NCI-H524 (cell line): ENCODE data around the gene PPM1A.

Experiments
- DNase-seq, 2 experiments: peaks; one replicate each; lab custom pipeline; 2025; lab: John Stamatoyannopoulos, UW

The PPM1A gene

GRCh38 chr14:60248697-60249318 is at the start of gene PPM1A:
PPM1A (plus strand) TSS chr14:60249221; CDS start chr14:60282704, 33,483 bp downstream.
- DNase-seq: peak; percentile 96 to 98

- no peak for DNase-seq
Measured at GRCh38 chr14:60199321-60199720, 49.7 kb upstream of the PPM1A start.

DNA sequence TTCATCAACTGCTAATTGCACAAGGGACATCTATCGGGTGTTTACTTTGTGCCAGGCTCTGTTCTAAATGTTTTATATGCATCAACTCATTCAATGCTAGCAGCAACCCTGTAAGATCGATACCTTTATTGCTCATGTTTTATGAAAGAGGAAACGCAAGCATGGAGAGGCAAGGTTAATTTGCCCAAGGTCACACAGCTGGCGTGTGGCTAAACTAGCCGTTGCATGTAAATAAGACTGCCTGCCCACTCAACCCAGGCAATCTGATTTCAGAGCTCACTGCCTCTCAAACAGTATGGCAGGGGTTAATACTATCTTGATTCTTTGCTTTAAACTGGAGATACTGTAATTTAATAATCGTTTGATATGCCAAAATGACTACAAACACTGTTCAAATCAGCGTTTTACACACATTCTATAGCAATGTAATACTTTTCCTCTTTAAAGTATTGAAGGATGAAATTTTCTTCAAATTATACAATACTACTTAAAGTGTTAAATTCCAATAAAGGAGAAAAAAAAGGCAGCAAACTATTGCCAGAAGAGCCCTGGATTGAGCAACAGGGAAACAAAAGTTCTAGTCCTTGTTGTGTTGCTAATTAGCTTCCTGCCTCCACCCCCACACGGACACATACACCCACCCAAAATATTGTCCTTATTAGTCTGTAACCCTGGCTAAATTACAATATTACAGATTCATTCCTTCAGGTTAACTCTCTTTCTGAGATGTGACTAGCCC is 44.7 kb upstream of the PPM1A start:
- no peak for DNase-seq

DNA sequence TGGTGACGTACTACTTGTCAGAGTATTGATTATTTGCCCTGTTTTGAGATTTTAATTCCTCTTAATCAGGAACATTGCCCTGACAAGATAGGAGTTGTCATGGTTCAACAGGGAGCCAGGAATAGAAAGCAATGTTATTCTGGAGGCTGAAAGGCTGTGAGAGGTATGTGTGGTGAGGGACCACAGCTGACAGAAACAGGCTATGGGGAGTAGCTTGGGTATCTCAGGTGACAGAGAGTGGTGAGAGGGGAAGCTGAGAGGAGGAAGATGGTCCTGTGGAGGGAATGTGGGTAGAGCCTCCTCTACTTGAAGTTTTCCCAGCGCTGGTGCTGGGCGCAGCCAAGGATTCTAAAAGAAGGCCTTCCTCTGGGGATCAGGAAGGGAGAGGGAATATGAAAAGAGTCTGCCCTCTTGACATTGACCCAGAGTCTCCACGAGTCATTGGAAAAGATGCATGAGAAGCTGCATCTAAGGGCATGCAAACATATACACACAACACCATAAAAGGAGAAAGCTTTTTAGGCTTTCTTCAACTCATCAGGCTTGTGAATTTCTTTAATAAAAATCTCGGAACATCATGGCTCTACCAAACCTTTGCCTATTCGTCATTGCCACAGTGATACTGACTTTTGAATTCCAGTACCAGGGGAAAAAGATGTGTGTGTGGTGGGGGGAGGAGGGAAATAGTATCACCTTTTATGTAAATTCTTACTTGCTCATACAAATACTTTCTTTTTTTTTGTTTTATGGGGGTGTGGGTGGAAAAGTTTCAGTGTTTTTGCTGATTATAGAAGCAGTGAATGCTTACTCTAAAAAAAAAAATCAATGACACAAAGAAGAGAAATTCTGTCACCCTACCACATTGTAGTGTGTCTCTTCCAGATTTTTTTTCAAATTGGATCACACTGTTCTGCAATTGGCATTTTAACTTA is 43.9 kb upstream of the PPM1A start:
- no peak for DNase-seq

- no peak for DNase-seq
Measured at GRCh38 chr14:60206249-60206670, 42.8 kb upstream of the PPM1A start.

- DNase-seq: no peak
Measured at GRCh38 chr14:60206837-60207533, 42.0 kb upstream of the PPM1A start.

- no peak for DNase-seq
Measured at GRCh38 chr14:60210703-60211102, 38.3 kb upstream of the PPM1A start.

DNA sequence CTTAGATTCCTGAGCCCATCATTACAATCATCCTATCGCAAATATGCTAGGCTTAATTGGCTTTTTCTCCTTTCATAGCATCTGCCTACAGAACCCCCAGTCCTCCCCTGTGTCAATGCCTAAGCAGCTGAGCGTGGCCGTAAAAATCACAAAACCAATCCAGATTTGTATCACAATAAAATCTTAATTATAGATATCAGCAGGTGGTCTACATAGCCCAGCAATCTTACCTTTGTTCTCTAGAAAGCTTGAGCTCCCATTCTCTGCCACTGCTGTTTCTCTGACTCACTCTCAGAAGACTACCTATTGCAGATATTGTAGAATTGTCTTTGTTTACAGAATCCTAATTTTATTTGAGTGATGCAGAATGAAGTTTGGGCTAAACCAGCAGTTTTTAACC is 37.9 kb upstream of the PPM1A start:
- DNase-seq: no peak

DNA sequence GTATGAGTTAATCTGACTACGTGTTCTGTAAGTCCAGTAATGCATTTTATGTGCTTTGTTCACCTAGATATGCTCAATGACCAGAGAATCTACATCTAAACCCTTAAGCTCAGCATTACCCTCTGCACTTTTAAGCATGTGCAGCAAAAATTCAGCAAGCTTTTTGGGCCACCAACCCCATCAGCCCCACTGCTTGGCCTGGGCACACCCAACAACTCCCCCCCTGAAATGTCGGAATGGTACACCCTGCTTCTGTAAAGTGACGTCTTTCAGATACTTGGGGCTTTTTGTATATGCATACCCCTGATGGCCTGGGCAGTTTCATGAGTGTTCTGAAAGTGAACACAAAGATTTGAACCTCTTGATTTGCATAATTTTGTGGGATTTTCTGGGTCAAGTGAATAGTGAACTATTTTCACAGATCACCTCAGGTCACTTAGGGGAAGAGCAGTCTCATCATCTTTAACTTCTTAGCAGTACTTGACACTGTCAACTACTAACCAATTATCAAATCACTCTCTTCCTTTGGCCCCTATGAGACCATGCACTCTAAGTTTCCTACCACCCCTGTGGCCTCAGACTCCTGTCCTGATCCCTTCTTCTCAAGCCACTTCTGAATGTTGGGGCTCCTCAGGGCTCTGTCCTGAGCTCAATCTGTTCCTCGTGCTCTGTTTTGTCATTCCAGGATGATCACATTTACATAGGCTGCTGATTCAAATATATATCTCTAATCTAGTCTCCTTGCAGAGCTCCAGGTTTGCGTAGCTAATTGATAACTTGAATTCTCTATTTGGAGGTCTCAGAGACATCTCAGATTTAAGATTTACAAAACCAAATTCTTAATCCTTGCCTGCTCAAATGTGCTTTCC is 36.3 kb upstream of the PPM1A start:
- DNase-seq: no peak

- DNase-seq: no peak
Measured at GRCh38 chr14:60214003-60214402, 35.0 kb upstream of the PPM1A start.

- no peak for DNase-seq
Measured at GRCh38 chr14:60214415-60215126, 34.5 kb upstream of the PPM1A start.

- no peak for DNase-seq
Measured at GRCh38 chr14:60215127-60215444, 33.9 kb upstream of the PPM1A start.

GRCh38 chr14:60215520-60216420 is 33.3 kb upstream of the PPM1A start:
- DNase-seq: no peak

DNA sequence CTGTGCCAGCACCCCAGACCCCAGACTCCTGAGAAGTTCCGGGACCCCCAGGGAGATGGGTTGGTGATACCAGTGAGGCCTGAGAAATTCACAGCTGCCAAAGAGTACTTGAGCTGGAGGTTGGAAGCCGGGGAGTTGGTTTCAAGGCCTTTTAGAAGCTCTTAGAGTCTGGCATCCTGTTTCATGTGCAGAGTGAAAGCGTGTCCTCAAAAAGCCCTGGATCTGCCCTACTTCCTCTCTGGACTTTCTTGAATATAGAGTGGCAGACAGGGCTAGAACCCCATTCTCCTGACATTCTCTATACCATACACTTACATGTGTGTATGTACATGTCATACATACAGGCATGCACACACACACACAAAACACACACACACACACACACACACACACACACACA is 31.3 kb upstream of the PPM1A start:
- DNase-seq: no peak

GRCh38 chr14:60220084-60220483 is 28.9 kb upstream of the PPM1A start:
- DNase-seq: no peak

- DNase-seq: no peak
Measured at GRCh38 chr14:60220917-60221316, 28.1 kb upstream of the PPM1A start.

GRCh38 chr14:60221457-60221856 is 27.6 kb upstream of the PPM1A start:
- DNase-seq: no peak

- DNase-seq: no peak
Measured at GRCh38 chr14:60222820-60223219, 26.2 kb upstream of the PPM1A start.

DNA sequence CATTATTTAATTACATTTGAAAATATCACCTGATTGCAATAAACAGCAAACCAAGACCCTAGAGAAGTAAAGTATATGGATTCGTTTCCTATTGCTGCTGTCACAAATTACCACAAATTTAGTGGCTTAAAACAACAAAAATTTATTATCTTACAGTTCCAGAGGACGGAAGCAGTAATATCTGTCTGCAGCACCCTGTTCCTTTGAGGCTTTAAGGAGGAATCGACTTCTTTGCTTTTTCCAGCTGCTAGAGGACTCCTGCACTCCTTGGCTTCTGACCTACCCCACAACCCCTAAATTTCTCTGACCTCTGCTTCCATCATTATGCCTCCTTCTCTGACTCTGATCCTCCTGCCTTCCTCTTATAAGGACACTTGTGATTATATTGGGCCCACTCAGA is 23.8 kb upstream of the PPM1A start:
- DNase-seq: no peak

GRCh38 chr14:60226298-60226697 is 22.7 kb upstream of the PPM1A start:
- no peak for DNase-seq
